ACHN (cell line): ENCODE data around the gene ABHD16A.

Source experiments
- DNase-seq: peaks from one replicate; pipeline ENCODE4 v3.0.0-alpha.2; 2015
- in situ Hi-C: cut with HindIII; loops from 2 replicates; pipeline ENCODE4 v1.10.0; 2017; ENCODE audit warnings: low sequenced_read_pairs, low pct_ligation_motif_present, low pct_unique_long_range_greater_than_20kb

The ABHD16A gene

DNA sequence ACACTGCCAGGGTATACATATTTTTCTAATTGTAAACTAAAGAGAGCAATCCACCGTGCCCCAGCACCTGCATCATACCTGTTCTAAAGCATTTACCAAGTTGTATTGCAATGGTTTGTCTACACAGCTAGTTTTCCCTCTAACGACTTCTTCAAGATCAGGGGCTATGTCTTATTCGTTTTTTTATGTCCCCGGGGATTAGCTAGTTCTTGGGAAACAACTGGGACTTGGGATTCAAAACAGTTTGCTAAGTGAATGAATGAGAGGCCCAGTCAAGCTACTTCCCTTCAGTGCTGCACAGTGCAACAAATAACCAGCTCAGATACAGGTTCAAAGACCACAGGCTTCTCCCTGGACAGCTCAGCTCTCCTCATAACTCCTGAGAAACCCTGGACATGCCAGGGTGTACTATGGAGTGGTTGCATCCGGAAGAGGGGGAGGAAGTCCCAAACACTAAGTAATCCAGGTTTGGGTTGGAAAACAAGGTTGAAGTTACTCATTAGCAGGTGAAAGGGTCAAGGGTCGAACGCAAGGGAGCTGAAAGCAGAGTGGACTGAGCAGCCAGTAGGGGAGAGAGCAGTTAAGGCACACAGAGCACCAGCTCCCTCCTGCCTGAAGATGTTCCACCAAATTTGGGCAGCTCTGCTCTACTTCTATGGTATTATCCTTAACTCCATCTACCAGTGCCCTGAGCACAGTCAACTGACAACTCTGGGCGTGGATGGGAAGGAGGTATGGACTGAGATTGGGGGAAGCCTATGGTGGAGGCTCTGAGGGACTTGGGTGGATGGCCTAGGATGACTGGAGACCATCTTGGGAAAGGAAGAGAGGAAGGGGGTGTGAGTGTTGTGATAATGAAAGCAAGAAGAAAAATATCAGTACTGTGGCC, 47.5 kb downstream of the ABHD16A start, which contains the start of gene APOM:
Gene APOM (plus strand): TSS at position 546 of the 889 bp plus-strand sequence. CDS start 73 bp downstream, at position 619.
- in situ Hi-C loops = no loop called here
- no peak for DNase-seq

DNA sequence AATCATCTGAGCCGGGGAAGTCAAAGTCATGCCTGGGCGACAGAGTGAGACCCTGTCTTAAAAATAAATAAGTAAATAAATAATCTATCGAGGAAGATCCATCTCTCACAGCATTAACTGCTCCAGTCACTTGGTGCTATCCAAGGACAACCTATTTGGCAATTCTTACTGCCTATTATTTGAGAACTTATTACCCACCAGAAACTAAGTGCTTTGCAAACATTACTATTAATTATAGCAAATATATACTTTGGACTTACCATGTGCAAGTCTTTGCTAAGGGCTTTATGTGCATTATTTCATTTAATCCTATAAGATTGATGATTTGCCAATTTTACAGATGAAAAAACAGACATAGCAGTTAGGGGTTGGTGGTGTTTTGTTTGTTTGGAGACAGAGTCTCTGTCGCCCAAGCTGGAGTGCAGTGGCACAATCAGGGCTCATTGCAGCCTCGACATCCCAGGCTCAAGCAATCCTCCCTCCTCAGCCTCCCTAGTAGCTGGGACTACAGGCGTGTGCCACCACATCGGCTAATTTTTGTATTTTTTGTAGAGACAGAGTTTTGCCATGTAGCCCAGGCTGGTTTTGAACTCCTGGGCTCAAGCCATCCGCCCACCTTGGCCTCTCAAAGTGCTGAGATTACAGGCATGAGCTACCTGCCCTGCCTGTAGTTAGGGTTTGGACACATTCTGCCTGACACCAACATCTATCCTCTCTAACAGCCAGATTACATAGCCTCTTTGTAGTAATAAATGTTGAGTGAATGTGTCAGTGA, 48.4 kb downstream of the ABHD16A start:
- no peak for DNase-seq
- in situ Hi-C loops = no loop called here

DNA sequence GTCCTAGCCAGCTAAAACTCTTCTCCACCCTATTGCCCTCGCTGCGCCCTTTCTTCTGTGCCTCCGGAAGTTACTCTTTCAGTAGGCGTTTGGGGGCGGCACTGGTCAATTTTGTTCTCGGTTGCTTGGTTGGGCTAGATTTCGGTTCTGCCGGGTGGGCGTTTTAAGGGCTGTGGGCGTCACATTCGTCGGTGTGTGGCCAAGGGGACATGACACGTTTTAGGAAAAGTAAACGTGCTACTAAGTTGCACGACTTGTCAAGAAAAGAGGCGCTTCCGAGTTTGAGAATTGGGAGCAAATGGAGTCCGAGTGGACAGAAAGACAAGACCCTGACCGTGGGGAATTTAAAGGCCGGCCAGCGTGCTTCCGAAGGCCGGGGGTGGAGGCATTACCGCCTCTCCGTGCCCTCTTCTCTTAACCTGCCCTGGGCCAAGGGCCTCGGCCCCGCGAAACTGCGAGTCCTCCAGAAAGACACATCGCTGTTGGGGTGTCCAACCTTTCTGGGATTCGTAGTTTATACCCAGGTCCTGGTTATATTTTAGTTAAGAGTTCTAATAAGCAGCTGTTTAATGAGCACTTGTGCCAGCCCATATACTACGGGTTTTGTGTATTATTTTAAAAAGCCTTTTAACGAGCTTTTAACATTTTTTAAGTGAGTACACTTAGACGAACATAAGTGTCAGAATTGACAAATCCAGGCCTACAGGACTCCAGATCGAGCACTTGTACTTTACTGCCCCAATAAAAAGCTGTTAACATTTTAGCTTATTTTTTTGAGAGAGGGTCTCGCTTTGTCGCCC, 50.0 kb downstream of the ABHD16A start:
- in situ Hi-C loops = no loop called here
- peak; percentile 87 for DNase-seq

DNA sequence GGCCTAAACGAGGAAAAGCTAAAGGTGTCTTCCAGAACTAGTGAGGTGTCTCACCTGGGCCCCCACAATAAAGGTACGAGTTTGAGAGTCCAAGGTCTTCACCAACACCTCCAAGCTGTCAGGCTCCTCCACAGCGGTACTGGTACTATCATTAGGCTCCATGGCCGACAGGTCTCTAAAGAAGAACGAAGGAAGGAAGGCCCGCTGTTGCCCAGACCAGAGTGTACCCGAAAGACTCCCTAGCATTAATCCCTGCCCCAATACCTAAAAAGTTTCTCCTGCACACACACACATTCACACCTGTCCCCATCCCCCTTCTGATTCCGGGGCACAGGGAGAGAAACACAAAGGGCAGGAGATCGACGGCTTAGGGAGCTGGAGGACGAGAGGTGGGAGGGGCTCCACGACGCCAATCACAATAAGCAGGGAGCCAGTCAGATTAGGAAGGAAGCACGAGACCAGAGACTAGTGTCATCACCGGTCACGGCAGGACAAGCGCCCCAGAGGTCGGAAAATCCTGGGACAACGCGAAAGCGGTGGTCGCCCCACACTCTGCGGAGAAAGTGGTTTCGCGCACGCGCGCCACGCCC, 51.4 kb downstream of the ABHD16A start:
- in situ Hi-C loops = no loop called here
- DNase-seq = peak; percentile 67

DNA sequence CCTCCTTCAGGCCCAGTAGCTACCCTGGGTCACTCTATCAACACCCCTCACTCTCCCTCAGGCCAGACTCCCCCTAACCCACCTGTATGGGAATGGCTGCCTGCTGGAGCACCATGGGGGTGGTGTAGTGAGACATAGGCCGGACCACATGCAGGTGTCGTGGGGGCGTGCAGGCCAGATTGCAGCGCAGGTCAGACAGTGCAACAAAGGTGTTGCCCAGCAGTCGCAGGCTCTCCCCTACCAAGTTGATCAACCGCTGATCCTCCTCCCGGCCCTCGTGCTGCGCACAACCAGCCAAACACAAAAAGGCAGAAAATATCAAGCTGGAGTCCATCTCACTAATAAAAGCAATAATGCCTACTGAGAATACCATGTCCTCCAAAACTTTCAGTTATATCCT, 57.8 kb downstream of the ABHD16A start:
- DNase-seq = no peak
- in situ Hi-C loops = no loop called here

DNA sequence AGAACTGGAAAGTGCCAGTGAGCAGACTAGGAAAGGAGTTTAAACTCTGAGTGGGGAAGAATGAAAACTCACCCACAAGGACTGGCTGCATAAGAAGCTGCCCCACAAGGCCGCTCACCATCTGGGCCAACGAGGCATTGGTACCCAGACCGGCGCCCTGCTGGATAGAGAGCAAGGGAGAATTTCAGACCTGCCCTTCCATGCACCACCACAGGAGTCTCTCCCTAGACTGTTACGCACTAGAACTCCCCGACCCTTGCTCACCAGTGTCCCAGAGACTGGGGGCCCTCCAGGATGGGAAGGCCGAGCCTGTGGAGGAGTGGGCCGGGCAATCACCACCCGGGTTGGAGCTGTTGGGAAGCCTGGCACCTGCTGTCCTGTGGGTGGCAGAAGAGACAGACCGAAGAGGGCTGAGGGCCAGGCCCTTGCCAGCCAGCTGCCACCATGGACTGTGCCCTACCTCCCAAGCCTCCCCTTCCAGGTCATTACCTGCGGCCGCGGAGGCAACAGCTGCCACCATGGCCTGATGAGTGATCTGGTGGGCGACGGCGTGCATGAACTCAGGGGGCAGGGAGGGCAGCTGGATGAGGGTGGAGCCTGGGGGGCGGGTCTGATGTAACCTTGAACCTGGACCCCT, 59.2 kb downstream of the ABHD16A start:
- in situ Hi-C loops = no loop called here
- DNase-seq = no peak

DNA sequence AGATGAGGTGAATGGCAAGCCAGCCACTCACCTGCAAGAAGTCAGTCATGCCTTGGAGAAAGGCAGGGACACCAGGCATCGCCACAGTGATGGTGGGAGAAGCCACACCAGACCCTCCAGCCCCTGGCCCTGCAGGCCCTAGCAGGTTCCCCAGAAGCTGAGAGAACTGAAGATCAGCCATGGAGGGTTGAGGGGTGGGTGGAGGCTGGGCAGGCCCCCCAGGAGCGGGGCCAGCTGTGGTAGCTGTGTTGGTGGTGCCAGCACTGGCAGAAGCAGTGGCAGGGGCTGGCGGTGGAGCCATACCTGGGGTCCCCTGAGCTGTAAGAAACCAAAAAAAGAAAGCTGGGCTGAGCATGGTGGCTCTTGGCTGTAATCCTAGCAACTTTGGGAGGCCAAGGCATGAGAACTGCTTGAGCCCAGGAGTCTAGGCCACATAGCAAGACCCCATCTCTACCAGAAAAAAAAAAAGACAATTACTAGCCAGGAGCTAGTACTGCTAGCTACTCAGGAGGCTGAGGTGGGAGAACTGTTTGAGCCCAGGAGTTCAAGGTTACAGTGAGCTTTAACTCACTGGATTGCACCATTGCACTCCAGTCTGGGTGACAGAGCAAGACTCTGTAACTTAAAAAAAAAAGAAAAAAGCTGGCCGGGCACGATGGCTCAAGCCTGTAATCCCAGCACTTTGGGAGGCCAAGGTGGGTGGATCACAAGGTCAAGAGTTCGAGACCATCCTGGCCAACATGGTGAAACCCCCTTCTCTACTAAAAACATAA, 60.1 kb downstream of the ABHD16A start:
- in situ Hi-C loops = no loop called here
- no peak for DNase-seq

DNA sequence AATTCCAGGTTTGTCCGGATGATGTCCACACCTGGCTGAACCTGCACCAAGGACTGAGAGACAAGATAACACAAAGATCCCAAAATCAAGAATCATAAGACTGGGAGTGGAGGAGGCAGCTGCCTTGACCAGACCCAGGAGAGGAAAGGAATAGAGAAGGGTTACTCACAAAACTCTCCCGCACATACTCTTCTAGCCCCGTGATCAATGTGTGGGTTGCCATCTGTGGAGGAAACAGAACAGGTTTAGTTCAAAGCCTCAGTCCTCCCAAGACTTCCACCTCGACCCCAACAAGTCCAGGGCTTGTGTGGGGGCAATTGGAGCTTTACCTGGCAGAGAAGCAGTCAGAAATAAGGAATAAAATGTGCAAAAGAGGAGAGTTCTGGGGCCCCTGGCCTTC, 61.8 kb downstream of the ABHD16A start:
- no peak for DNase-seq
- in situ Hi-C loops = no loop called here

DNA sequence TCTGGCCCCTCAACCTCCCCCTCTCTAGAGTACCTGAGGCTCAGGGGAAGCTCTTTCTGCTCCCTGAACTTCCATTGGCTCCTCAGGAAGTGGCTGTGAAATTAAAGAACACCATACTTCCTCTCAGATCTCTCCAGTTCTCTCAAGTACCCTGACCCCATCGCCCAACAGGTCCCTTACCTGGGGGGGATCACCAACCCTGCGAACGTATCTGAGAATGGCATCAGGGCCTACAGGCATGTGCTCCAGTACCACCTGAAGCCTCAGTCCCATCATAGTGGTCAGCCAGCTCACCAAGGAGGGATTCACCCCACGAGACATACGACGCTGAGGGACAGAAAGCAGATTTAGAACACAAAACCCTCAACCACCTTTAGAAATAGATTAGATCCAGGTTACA, 62.5 kb downstream of the ABHD16A start:
- DNase-seq = no peak
- in situ Hi-C loops = no loop called here

DNA sequence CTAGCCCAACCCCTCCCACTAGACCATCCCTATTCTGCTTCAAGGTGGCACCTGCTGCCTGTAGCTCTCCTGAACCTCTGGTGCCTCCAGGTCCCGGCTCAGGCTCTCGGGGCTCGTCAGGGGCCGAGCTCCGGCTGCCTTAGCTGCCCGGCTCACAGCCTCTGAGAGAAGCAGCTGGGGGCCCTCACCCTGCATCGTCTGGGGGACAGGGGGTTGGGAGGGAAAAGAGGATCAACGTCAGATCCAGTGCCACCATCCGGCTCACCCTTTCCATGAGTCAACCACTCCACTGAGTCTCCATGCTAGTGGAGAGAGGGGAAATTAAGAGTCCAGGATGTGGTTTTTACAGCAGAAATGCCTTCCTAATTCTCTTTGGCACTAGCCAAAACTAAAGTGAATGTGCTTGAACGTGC, 63.7 kb downstream of the ABHD16A start:
- no peak for DNase-seq
- in situ Hi-C loops = no loop called here

DNA sequence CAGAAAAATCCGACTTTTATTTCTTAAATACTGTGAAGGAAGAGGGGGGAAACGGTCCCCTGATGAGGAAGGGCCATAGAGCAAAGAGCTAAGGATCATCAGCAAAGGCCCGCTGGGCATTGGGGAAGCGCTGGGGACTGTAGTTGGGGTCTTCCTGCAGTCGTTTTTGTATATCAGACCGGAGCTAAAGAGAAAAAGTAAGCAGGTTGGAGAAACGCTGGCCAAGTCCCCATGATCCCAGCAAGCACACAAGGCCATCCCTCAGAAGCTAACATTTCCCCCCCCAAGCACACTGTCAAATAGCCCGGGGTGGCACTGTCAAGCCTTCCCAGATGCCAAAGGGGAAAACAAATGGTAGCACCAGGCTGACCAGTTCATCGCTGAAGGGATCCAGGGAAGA, 64.1 kb downstream of the ABHD16A start:
- in situ Hi-C loops = no loop called here
- DNase-seq = no peak
